T-helper 22 cell (primary cell): ENCODE results near the gene MAP3K12.
"Not testable (repeated sequence)": the region's sequence is repeated elsewhere in the genome, so short reads cannot be mapped to it uniquely, and the experiment has no call there.

Source experiments
- DNase-seq: peaks from one replicate; pipeline ENCODE4 v3.0.0-alpha.2; 2020; ENCODE audit warnings: low read depth

Gene MAP3K12

DNA sequence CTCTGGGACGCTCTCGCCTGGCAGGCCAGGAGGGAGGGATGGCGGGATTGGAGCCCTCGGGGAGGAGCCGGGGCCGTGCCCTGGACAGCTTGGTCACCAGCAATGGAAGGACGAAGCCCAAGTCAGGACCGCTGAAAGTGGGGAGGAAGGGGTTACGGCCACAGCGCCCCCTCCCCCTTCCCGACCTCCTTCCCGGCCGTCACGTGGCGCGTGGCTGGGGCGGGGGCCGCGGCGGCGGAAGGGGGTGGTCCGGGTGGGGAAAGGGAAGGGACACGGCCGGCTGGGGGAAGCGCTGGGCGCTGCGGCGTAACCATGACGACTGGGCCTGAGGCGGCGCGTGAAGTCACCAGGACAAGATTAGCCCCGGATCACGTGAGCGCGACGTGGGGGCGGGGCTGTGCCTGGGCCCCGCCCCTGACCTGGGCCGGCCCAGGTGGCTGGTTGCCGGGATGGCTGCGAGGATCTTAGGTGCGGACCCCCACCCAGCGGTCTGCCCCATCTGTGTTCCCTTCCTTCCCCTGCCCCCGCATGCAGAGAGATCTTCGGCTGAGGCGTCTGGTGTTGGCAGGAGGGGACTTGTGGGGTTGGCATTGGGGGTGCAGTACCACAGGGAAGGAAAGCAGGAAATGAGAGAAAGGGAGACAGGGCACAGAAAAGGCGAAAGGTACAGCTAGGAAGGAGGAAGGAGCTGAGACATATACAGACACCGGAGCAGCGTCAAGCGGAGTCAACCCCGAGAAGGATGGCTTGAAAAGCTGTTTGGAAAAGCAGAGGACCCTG, 6.2 kb downstream of the MAP3K12 start:
- peak; percentile 83 for DNase-seq

DNA sequence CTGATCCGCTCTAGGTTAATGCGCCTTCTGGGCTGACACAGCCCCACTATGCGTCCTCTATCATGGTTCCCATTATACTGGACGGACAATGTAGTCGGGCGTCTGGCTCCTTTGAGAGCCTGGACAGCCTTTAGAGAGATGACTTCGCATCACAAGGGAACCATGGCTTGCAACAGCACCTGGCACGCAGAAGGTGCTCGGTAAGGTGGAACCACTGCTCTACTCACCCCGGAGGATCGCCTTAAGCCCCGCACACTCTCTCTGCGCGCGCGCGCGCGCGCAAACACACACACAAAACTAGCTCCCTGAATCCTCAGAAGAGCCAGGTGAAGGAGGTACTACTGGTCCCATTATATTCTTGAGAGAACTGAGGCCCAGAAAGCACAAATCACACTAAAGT, 7.1 kb downstream of the MAP3K12 start:
- no peak for DNase-seq

GRCh38 chr12:53489242-53489864, 9.9 kb downstream of the MAP3K12 start:
- DNase-seq: no peak

GRCh38 chr12:53486736-53487487, 12.3 kb downstream of the MAP3K12 start:
- DNase-seq: no peak

DNA sequence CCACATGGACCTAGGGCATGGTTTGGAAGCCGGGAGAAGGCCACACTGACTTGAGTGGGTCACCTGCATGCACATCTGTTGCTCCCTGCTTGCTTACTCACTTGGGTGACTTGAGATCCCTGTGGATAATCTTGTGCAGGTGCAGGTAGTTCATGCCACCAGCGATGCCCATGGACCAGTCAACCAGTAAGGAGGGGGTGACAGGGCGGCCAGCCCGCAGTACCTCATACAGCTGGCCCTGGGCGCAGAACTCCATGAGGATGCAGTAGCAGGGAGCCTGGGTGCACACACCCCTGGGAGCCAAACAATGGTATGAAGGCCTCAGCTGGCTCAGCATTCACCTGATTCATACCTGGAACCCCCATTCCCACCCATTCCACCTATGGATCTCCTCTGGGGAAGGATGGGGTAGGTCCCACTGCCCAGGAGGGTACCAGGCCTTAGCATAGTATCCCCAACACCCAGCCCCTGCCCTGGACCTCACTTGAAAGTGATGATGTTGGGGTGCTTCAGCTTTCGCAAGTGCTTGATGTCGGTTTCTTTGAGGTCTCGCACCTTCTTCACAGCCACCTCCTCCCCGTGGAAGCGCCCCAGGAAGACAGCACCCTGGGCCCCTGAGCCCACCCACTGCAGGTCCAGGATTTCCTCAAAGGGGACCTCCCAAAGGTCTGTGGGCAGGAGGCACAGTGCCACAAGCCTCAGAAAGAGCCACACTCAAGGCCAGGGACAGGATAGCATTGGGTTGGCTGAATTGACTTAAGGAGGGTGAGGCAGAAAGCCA, 13.1 kb downstream of the MAP3K12 start:
- no peak for DNase-seq

GRCh38 chr12:53484686-53485575, 14.3 kb downstream of the MAP3K12 start:
- no peak for DNase-seq

DNA sequence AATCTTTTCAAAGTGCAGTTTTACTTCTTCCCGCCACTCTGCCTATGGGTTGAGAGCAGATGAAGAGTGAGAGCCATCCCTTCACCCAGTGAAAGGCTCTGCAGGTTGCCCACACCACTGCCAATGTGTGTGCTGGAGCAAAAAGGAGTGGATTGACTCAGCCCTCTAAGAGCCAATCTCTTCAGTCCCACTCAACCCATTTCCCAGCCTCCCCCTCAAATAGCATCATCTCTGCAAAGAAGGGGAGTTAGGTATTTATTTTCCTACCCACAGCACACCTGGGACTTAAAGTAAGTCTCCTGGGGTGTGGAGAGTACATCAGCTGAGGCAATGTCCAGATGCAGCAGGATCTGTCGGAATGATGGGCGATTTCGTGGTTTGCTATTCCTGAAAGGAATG, 15.3 kb downstream of the MAP3K12 start:
- no peak for DNase-seq

DNA sequence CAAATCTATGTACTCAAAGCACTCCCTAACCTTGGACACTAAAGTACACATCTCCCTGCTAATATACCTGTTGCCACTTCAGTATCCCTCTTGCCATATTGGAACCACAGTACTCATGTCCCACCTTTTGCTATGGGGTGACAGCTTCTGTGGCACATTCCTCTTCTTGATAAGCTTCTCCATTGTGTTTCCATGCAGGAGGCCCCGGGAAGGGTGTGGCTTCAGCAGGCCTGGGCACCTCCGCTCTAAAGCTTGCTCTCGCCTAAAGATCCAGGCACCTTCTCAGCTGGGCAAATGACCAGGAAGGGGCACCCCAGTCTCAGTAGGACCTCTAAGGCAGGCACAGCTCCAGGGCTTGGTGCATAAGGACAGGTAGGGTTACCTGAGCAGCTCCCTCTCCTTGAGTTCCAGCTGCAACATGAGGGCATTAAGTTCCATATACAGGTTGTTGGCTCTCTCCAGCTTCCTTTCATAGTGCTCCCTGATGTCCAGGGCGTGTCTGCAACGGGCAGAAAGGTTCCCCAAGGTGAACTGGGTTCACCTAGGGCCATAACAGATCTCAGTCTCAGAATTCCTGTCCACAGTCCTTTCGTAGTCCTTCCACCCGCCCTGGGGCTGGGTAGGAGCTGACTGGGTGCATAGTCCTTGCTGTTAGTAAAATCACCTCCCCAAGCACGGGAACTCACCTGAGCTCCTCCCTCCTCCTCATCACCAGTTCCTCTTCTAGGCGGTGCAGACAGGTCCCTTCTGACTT, 15.9 kb downstream of the MAP3K12 start:
- no peak for DNase-seq

DNA sequence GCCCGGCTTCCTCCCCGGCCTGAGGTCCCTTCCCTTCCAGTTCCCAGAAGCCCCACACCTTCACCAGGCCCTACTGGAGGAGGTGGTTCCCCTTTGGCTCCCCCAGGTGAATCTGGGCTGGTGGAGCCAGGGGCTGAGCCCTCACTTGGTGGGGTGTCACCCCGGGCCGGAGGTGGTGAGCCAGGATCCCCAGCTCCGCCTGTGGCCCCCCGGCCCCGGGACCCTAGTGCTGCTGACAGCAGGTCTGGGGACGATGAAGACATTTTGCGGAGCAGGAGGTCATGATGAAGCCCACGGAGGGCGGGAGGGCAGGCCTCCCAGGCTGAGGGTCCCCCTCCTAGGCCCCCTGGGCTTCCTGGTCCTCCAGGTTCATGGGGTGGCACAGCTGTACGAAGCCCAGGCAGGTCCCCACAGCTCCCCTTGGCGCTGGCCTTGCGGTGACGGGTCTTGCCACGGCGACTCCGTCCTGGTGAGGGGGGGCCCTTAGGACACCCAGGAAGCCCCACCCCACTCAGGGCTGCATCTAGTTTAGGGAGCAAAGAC, 16.6 kb downstream of the MAP3K12 start:
- DNase-seq: no peak

GRCh38 chr12:53481939-53482586, 17.2 kb downstream of the MAP3K12 start:
- DNase-seq: no peak

GRCh38 chr12:53481458-53481857, 17.8 kb downstream of the MAP3K12 start:
- DNase-seq: not testable (repeated sequence)

DNA sequence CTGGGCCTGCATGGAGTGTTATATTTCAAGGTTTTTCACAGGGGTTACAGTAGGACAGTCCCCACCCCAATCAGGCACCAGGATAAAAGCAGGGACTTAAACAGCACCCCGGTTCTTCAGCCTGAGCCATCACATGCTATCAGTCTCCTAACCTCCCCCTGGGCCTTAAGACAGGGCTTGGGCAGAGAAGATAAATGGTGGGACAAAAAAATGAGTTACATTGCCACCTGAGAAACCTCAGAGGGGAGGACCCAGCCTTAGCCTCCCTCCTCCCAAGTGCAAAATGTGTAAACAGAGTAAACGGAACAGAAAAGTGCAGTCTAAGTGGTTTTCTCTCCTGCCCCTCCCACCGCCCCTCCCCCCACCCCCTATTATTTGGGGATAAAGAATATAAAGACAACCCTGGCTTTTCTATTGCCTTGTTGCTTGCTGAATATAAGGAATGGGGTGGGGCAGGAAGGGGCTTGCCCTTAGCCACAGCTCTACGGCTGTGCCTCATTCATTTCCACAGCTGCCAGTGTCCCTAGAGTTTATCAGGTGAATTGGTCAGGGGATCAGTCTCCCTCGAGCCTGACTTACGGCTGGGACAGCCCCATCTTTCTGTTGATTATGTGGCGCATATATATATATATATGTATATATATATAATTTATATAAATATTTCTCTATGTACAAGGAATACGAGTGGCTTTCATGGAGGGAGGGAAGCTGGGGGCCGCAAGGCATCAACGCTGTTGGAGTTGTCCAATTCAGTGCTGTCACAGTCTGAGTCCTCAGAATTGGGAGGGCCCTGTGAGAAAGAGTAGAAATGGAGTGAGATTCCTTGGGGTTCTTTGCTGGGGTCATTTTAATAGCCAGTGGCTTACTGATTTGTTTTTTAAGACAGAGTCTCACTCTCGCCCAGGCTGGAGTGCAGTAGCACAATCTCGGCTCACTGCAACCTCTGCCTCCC, 18.5 kb downstream of the MAP3K12 start:
- DNase-seq: no peak

DNA sequence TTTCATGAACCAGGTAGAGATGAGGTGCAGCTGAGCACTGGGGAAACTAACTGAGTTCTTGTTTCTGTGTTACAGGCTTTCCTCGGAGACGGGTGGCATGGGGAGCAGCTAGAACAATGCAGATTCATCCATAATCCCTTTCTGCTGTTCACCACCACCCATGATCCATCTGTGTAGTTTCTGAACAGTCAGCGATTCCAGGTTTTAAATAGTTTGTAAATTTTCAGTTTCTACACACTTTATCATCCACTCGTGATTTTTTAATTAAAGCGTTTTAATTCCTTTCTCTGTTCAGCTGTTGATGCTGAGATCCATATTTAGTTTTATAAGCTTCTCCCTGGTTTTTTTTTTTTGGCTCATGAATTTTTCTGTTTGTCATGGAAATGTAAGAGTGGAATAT, 19.9 kb downstream of the MAP3K12 start:
- DNase-seq: no peak

DNA sequence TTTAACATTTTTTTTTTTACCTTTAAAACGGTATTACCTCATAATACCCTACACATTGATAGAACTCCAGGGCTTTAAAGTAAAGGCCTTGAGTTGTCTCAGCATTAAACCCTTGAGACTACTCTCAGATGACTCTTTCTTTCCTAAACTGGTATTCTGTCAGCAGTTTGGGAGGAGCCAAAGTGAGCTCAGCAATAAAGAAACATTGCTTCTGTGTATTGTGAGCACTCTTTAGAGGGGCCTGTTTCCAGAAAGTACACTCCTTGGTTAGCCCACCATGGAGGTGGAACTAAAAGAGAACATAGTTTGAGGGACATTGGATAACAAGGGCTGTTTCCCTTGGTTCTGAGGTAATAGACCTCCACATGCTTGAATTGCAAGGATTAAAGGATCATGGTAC, 20.4 kb downstream of the MAP3K12 start:
- no peak for DNase-seq

- no peak for DNase-seq
Observed at GRCh38 chr12:53476769-53477209, 22.5 kb downstream of the MAP3K12 start.

GRCh38 chr12:53474819-53475218, 24.4 kb downstream of the MAP3K12 start:
- no peak for DNase-seq

- no peak for DNase-seq
Observed at GRCh38 chr12:53474077-53474476, 25.2 kb downstream of the MAP3K12 start.

GRCh38 chr12:53472056-53472582, 27.1 kb downstream of the MAP3K12 start:
- DNase-seq: no peak
